Cerebellar cortex (tissue), 1 donor: Measurements from ENCODE around the gene PLCL1.
"Not testable (repeated sequence)": the region's sequence is repeated elsewhere in the genome, so short reads cannot be mapped to it uniquely, and the experiment has no call there.

Experiments used
- DNase-seq: peaks from one replicate; pipeline ENCODE4 v3.0.0-alpha.2; 2015; ENCODE audit warnings: low spot score

The PLCL1 gene

DNA sequence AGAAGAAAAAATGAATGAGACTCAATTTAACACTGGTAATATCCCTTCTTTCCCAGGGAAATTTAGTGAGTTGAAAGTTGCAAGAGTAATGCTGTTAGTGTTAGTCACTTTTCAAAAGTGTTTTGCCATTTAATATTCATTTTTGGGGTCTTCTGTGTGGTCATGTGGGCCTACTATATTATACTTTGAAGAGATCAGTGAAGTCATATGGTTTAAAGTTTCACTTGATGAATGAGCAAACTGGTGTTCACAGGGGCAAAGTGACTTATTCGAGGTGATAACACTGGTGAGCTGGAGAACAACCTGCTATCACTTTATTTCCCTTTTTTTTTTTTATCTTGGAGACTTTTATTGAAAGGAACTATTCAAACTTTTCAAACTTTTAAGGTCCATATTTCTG is 196.0 kb downstream of the PLCL1 start:
- DNase-seq: no peak

DNA sequence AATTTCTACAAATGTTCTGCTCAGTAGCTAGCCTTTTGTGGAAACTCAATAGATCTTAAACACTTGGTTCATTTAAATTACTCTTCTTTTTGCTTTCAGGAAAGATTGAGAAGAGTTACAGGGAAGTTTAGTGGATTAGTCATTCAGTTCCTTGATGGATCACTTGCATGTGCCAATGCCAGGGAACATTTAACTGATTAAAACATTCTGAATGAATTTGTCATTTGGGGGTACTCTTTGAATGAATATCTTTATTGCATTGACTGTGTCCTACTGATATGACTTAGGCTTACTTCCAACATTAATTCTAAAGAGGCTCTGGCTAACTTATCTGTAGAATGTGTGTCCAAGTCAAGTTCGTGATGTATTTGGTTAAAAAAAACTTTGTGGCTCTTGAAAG is 199.8 kb downstream of the PLCL1 start:
- DNase-seq: no peak

DNA sequence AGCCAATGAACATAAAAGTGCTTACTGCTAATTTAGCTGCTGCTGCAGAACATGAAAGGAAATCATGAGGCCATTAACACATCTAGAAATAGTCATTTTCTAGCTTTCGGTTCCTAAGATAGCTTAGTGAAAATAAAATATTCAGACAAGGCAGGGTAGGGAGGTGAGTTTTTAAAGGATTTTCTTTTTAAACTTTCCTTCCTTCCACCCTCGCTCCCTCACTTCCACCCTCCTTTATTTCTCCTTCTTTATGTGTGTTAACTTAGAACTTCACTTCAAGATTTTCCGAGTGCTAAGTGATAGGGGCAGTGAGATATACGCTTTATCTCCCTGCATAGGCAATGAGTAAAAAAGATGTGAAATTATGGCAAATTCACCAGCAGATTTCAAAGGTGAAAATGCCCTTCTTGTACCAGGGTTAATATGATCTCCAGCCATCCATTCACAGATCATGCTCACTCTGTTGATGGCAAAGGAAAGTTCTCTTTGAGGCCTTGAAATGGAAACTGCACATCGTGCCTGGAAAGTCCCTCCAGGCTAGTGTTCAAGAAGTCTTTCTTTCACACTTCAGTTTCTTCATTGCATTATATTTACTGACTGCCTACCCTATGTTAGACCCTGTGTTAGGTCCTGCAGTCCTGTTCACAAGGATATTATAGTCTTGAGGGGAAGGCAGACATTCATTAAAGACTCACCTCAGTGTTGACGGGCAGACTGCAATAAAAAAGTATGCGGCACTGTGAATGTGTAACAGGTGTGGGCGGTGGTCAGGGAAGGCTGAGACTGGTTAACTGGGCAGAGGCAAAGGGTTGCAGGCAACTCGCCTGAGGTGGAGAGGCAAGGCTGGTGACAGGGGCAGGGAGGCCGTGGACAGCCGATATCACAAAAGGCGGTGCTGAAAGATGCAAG is 200.8 kb downstream of the PLCL1 start:
- DNase-seq: no peak

DNA sequence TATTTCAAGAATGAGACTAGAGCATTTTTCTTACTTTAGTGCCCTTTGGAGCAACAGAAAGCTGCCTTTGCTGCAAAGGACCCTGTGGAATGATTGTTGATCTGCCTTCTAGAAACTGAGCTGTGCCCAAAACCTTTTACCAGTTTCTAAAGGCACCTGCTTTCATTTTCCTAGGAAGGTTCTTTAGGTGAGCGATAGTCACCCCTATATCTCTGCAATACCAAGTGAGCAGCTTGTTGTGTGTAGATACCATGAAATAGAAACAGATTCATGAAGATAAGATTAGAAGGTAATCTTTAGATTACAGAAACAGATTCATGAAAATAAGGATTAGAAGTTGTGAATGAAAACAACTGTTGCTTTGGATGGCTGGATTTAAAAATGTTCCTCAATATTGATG is 202.3 kb downstream of the PLCL1 start:
- no peak for DNase-seq

DNA sequence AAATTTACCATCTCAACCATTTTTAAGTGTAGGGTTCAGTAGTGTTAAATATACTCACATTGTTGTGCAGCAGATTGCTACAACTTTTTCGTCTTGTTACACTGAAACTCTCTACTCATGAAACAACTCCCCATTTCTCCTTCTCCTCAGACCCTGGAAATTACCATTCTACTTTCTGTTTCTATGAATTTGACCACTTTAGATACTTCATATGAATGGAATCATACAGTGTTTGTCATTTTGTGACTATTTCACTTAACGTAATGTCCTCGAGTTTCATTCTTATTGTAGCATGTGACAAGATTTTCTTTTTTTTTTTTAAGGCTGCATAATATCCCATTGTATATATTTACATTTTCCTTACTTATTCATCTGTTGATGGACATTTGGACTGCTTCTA is 203.8 kb downstream of the PLCL1 start:
- no peak for DNase-seq

DNA sequence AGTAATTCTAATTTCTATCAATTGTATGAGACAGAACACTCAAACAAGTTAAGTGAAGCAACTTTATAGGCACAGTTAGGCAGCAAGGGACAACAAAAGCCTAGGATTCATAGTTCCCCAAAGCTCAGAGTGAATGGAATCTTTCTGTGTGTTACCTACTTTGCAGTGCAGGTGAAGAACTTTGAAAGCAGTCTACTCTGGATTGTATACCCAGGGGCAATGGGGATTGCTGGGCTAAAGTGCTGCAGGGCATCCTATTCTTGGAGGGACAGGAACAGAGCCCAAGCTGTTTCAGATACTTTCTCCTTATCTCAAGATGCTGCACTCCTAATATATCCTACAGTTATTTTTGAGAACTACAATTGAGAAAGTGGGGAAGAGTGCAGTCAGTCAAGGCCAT is 207.6 kb downstream of the PLCL1 start:
- DNase-seq: no peak

DNA sequence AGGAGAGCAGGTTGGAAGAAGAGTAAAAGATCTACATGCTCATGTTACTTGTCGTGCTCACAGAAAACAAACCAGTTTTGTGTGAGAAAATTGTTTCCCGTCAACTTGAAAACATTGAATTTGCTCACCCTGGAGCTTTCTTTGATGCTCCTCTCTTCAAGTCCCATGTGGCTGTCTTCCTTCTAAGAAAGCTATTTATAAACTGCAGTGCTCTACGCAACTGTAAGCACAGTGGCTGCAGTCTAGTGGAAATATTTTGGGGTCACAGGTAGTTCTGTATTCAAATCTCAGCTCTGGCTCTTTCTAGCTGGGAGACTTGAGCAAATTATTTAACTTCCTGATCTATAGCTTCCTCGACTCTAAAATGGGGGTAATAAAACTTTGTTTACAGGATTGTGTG is 211.8 kb downstream of the PLCL1 start:
- no peak for DNase-seq

DNA sequence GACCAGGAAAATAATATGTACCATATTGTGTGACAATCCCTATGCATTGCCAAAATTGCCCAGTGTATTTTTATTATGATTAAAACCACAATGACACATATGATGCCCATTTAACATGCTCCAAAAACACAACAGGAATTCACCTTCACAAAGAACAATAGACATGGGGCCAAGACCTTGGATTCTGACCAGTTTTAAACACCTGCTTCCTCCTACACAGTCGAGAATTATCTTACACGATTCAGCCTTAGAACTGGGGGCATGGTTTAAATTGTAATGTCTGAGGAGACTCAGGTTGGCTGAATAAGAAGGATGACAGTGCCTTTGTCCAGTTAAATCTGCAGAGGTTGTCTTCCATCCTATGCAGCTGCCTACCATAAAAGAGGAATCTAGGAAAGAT is 212.7 kb downstream of the PLCL1 start:
- no peak for DNase-seq

DNA sequence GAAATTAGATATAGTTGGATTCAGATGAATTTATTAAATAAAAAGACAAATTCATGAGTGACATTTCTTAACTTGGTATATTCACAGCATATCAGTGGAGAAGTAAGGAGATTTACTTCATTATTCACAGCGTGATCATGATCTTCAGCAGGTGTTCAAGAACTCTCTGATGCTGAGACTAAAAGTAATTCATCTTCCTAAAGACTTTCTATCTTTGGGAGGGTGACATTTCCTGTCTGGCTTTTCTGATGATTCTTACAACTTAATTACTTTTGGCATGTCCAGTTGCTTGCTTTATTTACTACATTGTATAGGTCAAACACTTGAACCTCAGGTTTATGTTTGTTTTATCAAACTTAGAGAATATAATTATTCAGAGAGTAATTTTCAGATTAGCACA is 224.6 kb downstream of the PLCL1 start:
- DNase-seq: no peak

DNA sequence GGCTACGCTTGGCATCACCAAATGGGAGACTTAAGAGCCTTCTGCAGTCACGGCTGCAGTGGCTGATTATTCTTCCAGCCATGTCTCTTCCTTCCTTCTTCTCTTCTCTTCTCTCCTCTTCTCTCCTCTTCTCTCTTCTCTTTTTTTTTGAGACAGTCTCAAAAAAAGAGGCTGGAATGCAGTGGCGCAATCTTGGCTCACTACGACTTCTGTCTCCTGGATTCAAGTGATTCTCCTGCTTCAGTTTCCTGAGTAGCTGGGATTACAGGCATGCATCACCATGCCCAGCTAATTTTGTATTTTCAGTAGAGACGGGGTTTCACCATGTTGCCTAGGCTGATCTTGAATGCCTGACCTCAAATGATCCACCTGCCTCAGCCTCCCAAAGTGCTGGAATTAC is 225.2 kb downstream of the PLCL1 start:
- DNase-seq: not testable (repeated sequence)

DNA sequence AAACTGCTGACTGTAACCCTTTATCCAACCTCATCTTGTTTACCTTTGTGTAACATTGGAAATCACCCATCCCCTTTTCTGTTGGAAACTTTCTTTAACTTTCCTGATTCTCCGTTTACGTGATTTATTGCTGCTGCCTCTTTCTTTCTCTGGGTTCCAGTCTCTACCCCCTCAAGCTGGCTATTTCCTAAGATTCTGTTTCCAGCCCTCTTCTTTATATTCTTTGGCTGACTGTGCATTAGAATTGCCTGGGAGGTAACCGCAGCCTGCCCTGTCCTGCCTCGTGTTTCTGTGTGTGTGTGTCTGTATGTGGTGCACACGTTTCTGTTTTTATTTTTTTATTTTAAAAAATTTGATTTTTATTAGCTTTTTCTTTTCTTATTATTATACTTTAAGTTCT is 229.2 kb downstream of the PLCL1 start:
- no peak for DNase-seq

DNA sequence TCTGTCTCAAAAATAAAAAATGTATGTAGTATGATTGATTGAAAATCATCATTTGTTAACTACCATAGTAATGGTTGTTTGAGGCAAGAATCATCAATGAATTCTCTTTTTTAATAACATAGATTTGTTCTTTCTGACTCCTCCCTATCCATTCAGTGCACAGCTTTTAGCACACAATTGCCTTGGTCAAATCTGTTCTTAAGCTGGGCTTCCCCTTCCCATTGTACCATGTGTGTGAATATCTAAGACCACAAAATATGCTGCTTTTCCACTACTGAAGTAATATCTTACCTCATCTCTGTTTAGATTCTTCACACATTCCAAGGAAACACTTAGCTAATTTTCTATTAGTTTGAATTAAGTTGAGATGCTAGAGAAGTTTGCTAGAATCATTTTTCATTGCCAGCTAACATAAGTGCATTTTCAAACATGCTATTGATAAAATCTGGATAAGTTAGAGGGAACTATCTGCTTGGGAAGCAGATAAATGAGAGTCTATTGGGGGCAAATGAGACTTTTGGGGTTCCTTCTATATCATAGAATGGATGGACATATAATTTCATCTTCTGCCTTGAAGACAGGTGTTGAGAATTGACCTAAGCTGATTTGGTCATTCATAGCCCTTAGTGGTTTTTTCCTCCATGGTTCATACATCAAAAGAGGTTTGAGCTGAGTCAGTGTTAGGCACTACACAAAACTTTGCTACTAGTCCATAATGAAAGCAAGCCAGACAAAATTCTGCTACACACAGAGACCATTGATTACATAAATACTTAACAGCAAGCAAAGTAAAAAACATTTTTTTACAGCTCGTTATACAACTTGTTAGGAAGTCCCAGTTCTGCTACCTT is 231.9 kb downstream of the PLCL1 start:
- DNase-seq: no peak

DNA sequence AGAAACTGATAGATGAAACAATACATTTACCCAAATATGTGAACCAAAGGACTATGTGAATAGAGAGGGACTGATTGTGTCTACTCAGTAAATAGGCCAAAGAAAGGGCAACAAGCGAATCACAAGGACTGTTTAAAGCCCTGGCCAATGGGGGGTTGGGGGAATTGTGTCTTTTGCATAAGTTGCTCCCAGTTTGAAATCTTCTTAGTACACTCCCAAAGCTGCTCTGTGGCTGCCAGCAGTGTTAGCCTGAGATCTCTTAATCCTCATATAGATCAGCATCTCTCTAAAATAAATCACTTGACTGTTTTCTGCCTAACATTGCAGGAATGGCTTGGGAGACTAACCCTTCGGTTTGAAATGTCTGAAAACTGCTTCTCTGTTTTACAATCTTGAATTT is 236.4 kb downstream of the PLCL1 start:
- no peak for DNase-seq

DNA sequence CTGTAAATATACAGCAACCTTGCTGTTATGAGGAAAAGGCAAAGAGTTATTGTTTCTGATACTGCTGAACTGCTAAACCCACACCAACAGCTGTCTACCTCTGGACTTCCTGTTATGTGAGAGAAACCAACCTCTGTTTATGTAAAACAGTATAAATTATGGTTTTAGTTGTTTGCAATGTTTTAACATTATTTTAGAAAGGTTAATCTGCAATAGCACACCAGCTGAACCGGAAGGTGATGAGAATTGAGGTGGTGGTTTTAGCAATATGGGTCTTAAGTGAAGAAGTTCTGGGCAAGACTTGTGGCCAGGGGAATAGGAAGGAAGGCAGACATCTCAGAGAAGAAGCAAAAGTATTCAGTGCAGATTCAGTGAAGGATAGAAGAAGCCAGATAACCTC is 237.8 kb downstream of the PLCL1 start:
- no peak for DNase-seq

DNA sequence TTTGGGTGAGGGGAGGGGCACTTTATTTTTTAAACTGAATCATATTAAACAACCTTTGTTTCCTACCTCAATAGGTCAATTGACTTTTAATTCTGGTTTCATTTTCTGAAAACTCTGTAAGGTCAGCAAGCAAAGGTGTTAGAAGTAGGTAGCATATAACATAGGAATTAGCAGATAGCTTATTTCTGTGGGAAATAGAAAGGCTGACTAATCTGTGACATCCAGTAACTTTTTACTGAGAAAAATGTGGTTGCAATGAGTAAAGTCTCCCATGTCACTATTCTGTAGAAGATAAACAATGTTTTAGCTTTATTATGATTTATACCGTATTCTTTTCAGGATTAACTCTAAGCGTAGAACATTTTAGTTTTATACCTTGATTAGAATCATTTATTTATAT is 240.4 kb downstream of the PLCL1 start:
- DNase-seq: no peak

DNA sequence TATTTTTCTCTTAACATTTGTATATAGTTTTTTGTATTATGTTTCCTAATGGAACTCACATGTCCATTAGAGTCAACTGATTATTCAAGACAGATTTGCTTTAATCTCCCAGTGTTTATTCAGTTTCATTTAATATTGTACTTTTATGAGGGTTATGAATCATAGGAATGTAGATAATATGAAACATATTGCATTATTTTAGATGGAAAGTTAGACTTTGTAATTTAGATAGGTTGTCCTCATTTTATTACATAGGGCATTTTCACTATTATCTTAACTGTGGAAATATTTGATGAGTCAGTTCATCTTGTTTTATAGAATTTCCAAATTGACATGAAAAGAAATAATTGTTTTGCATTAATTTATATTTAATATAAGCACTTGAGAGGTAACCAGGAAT is 240.8 kb downstream of the PLCL1 start:
- DNase-seq: no peak

DNA sequence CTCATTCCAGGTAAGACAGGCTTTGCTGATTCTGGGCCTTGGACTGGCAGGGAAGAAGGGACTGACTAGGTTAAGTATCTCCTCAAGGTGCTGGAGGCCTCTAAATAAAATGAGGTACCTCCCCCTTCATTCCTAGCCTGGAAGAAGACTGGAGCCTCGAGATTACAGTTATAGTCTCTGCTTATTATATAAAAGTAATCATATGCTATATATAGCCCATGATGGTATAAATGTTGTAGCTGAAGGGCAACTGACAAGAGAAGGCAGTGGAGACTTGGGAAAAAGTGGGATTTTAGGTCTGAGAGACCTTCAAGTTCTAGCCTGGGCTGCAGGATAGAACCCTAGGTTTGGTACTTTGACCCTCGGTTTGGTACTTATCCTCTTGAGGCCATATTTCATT is 248.3 kb downstream of the PLCL1 start:
- no peak for DNase-seq

DNA sequence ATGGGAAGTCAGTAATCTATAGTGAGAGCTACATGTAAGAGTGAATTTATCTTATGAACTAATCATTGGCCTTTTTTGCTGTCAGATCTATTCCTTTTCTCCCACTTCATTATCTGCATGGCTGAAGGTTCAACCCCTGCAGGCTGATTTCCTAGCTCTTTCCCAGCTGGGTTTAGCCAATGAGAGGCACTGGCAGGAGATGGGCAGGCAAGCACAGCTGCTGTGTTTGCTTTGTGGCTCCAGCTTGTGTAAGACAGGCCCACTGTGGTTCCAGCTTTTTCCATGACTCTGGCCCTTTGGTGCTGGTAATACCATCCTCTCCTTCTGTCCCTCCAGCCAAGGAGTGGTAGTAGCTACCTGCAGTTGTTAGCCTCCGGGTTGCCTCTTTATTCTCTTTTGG is 248.8 kb downstream of the PLCL1 start:
- DNase-seq: no peak

DNA sequence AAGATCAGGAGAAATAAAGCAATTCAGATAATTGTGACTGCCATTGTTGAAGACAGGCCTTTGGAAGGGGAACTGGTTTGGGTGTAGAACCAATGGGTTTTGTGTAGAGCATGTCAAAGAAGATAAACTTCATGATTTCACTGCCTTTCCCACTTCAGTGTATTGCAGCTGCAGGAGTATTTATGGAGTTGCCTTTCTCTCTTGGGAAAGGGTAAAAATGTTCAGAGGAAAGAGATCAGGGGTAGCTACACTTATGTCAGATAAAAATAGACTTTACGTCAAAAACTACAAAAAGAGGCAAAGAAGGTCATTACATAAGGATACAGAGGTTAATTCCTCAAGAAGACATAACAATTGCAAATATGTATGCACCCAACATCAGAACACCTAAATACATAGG is 249.4 kb downstream of the PLCL1 start:
- no peak for DNase-seq

DNA sequence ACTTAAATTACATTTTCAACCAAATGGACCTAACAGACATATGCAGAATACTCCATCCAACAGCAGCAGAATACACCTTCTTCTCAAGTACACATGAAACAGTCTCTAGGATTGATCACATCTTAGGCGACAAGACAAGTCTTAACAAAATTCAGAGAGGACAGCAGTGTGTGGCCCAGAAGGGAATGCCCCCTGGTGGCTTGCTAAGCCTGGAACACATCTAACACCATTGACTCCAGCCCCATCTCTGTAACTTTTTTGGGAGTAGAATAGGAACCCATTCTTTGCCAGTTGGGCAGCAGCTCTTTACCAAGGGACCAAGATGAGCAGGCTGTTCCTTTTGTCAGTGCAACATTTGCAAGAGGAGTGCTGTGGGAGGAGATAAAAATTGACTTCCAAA is 249.9 kb downstream of the PLCL1 start:
- peak; percentile 12 for DNase-seq

DNA sequence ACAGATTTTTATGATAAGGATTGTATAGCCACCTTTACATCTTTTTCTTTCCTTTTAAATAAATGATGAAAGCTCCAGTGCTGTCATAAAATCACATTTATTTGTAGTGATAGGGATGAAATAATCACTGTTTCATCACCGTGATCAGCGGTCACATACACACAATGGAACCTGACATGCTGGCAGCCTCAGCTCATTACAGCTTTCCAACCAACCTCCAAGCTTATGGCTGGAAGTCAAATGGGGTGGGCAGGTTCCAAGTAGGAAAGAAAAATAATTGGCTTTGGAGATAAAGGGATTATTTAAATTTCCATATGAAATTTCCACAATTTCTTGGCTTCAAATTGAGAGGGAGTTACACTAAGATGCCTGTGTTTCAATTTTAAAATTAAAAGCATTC is 251.3 kb downstream of the PLCL1 start:
- no peak for DNase-seq

DNA sequence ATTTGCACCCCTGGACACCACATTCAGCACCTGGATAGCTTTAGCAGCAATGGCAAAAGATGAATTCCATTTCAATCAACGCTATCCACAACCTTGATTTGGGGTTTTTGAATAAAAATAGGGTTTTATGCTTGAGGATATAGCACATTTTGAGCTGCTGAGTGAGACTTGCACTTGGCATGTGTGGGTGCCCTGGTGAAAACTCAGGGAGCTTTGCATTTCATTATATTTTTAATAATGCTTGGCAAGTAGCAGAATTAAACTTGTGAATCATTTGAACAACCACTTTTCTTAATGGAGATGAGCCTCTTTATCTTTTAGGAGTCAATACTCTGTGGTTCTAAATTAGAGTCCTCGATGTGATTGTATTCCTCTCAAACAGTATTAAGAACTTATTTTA is 252.4 kb downstream of the PLCL1 start:
- no peak for DNase-seq

DNA sequence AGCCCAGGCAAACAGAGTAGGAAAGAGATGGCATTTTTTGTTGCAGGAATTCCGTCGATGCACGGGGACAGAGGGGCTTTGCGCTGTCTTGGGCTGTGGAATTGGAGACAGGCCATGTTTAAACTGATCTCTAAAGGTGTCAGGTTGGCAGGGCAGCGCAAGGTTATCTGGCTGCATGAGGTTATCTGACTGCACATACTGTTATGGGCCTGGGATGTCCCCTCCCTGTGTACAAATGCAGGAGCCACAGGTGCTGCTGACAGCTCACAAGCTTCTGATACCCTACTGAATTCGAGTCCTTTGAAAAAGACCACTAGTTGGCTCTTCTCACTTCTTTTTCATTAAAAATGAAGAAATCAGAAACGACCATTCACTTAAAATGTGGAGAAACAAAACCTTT is 255.4 kb downstream of the PLCL1 start:
- DNase-seq: no peak
